Natural killer cell (primary cell): ENCODE measurements around the gene ENGASE. TPM values are rescaled to one million over a fixed set of nuclear protein-coding genes. Genes with fewer than 3 reads are reported as not detected.
A peak's percentile ranks its signal among the peaks of the same experiment; 100 is the strongest.

ENCODE experiments used
- ATAC-seq, 3 donors: fragments of 150-1000 bp in 2 of 3; fragments of 200-7000 bp in 1 of 3; cut with Tn5 transposase; 1 replicate in 1 of 3; 2 replicates in 2 of 3; pipeline ENCODE4 v1.10.0; 2021; ENCODE audit warnings: mild to moderate bottlenecking in 2 of 3, moderate library complexity in 2 of 3
- DNase-seq, 2 donors: peaks; one replicate each; pipeline versions ENCODE4 v3.0.0 to v3.0.0-alpha.2; 2013 to 2021; ENCODE audit warnings: mixed read lengths in 1 of 2
- H3K27ac ChIP-seq: one replicate; pipeline ENCODE4 v1.5.1; 2013; ENCODE audit warnings: mild to moderate bottlenecking, low read length
- H3K27me3 ChIP-seq: one replicate; pipeline ENCODE4 v1.6.1; 2013; ENCODE audit warnings: low read length; ENCODE audit not compliant: control insufficient read depth, insufficient read depth
- H3K36me3 ChIP-seq: one replicate; pipeline ENCODE4 v1.6.1; 2013; ENCODE audit warnings: low read length; ENCODE audit not compliant: control insufficient read depth, insufficient read depth
- H3K4me1 ChIP-seq: one replicate; pipeline ENCODE4 v1.6.1; 2013; ENCODE audit warnings: low read length; ENCODE audit not compliant: control insufficient read depth, insufficient read depth
- H3K4me3 ChIP-seq: one replicate; pipeline ENCODE4 v1.5.1; 2013; ENCODE audit warnings: low read length
- H3K9me3 ChIP-seq: one replicate; pipeline ENCODE4 v1.6.1; 2013; ENCODE audit warnings: low read length; ENCODE audit not compliant: control insufficient read depth, insufficient read depth
- H3K27ac Mint-ChIP-seq, 2 donors: one replicate each; pipeline ENCODE4 v1.8.0; 2022; ENCODE audit warnings: mild to moderate bottlenecking in 2 of 2, mixed read lengths in 2 of 2, moderate library complexity in 1 of 2
- H3K27me3 Mint-ChIP-seq, 2 donors: one replicate each; pipeline ENCODE4 v1.8.0; 2022; ENCODE audit warnings: low read depth in 2 of 2, mixed read lengths in 2 of 2
- H3K36me3 Mint-ChIP-seq: one replicate; pipeline ENCODE4 v1.8.0; 2022; ENCODE audit warnings: mixed read lengths
- H3K4me1 Mint-ChIP-seq, 2 donors: one replicate each; pipeline ENCODE4 v1.8.0; 2022; ENCODE audit warnings: mixed read lengths in 2 of 2
- H3K4me3 Mint-ChIP-seq: one replicate; pipeline ENCODE4 v1.8.0; 2022; ENCODE audit warnings: mild to moderate bottlenecking, moderate library complexity, mixed read lengths
- H3K9me3 Mint-ChIP-seq, 2 donors: one replicate each; pipeline ENCODE4 v1.8.0; 2022; ENCODE audit warnings: mixed read lengths in 2 of 2
- WGBS: methylation state at CpG from one replicate; pipeline ENCODE4 v1.1.7; 2013; ENCODE audit warnings: missing lambda C conversion rate; ENCODE audit not compliant: insufficient coverage; 5-methylcytosine and 5-hydroxymethylcytosine counted together
- intact Hi-C: fragments of 100-400 bp; cut with micrococcal nuclease; formaldehyde crosslinking; loops from one replicate; pipeline ENCODE4 v1.14.2; 2022
- total RNA-seq, 4 donors: library from RNA; stranded (reverse); fragments of 120-200 nt in 1 of 4; gene quantifications; one replicate each; pipeline versions ENCODE4 v1.2.3 to v1.2.4, GENCODE V29; 2013 to 2022
- TF ChIP-seq, protein P1 (sequence below): fragments of 200-600 bp; IDR thresholded peaks from one replicate; pipeline ENCODE4 v1.8.0; 2022; ENCODE audit warnings: antibody characterized with exemption

The ENGASE gene
- total RNA-seq, 3 donors from 2014 or later (not counting 1 experiment from before 2014, with no cell fraction given): 56.0 to 86.4 (median 56.9) TPM

DNA sequence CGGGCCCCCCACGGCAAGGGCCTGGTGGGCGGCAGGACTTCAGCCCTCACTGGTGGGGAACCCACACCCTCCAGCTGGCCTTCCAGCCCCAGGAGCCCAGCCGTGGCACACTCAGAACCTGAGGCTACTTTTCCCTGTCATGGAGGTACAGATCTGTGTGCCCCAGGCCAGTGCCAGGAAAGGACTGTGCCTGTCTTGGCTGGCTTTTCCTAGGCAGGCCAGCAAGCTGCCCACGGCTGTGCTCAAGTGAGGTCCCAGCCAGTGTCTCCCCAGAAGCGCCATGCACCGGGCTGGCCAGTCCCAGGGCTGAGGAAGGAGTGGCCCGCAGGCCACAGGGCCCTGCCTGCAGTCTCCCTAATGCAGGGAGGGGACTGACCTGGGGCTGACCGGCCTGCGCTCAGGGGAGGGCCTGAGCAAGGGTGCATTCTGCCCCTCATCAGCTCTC, 16.6 kb downstream of the ENGASE start:
- WGBS: 89% methylated on average over 10 of the region's 10 CpGs

DNA sequence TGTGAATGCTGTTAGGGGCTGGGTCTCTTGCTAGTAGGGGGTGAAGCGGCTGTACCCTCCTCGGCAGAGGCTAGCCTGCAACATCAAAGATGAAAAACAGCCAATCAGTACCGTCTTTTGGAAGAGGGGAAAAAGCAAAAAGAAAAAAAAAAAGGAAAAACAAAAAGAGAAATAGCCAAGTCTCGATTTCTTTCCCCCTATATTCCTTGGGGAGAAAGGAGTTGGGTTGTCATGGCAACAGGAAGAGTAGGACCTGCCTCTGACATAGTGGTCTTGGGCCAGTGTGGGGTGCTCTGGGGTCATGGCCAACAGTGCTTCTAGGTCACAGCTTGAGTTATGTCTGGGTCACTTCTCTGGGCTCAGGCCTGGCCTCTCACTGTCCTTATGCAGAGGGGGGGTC, 17.9 kb downstream of the ENGASE start:
- Mint-ChIP-seq H3K9me3 (no peaks in the 10 kb centered on the region), H3K4me1 (peaks cover 16 to 26% of the 10 kb centered on the region in 2 donors), H3K27ac (no peak overlapping the region), H3K4me3 (peak overlapping the region; percentile 55), H3K36me3 (no peaks in the 10 kb centered on the region), H3K27me3 (peaks cover under 1 to 8% of the 10 kb centered on the region in 2 donors)
- no peaks in the 10 kb centered on the region for H3K9me3 ChIP-seq
- no peaks in the 10 kb centered on the region for H3K36me3 ChIP-seq
- 86% methylated on average over 1 of the region's 4 CpGs for WGBS
- ATAC-seq (no peak), DNase-seq (no peak)
- TF ChIP-seq, protein P1, sequence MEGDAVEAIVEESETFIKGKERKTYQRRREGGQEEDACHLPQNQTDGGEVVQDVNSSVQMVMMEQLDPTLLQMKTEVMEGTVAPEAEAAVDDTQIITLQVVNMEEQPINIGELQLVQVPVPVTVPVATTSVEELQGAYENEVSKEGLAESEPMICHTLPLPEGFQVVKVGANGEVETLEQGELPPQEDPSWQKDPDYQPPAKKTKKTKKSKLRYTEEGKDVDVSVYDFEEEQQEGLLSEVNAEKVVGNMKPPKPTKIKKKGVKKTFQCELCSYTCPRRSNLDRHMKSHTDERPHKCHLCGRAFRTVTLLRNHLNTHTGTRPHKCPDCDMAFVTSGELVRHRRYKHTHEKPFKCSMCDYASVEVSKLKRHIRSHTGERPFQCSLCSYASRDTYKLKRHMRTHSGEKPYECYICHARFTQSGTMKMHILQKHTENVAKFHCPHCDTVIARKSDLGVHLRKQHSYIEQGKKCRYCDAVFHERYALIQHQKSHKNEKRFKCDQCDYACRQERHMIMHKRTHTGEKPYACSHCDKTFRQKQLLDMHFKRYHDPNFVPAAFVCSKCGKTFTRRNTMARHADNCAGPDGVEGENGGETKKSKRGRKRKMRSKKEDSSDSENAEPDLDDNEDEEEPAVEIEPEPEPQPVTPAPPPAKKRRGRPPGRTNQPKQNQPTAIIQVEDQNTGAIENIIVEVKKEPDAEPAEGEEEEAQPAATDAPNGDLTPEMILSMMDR: no peak
- no peak overlapping the region for H3K4me3 ChIP-seq
- no peak overlapping the region for H3K27ac ChIP-seq
- intact Hi-C loops: no loop called here
- H3K27me3 ChIP-seq: no peaks in the 10 kb centered on the region
- peaks cover 16% of the 10 kb centered on the region for H3K4me1 ChIP-seq

More for the DNA sequence above, 16.6 kb downstream of the ENGASE start:
- H3K9me3 ChIP-seq: no peaks in the 10 kb centered on the region
- peaks cover 16% of the 10 kb centered on the region for H3K4me1 ChIP-seq
- no peak overlapping the region for H3K4me3 Mint-ChIP-seq
- H3K4me3 ChIP-seq: no peak overlapping the region
- no peak for ATAC-seq
- intact Hi-C loops: no loop called here
- H3K27me3 ChIP-seq: no peaks in the 10 kb centered on the region
- DNase-seq: no peak
- H3K36me3 ChIP-seq: peaks cover 4% of the 10 kb centered on the region
- H3K9me3 Mint-ChIP-seq: no peaks in the 10 kb centered on the region
- no peaks in the 10 kb centered on the region for H3K36me3 Mint-ChIP-seq
- TF ChIP-seq, protein P1: no peak
- H3K27ac ChIP-seq: no peak overlapping the region
- peaks cover 16 to 24% of the 10 kb centered on the region in 2 donors for H3K4me1 Mint-ChIP-seq
- H3K27me3 Mint-ChIP-seq: peaks cover 0 to 7% of the 10 kb centered on the region in 2 donors
- H3K27ac Mint-ChIP-seq: no peak overlapping the region

DNA sequence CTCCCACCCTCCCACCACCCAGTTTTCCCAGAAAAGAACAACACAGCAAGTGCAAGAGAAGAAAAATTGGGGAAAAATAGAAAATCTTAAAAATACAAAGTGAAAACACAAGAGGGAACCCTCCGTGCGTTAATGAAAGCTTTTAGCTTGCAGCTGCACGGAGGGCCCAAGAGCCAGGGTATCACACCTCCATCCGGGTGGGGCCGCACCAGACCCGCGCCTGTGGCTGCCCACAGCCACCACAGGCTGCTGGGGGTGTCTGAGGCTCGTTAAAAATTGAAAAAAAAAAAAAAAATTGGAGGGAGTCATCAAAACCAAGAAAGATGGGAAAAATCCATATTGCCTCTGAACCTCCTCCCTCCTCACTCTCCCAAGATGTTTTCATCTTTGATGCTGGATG, 18.6 kb downstream of the ENGASE start:
- Histone ChIP-seq H3K4me1 (peaks cover 16% of the 10 kb centered on the region), H3K36me3 (no peaks in the 10 kb centered on the region), H3K27ac (no peak overlapping the region), H3K4me3 (no peak overlapping the region), H3K27me3 (peaks cover 6% of the 10 kb centered on the region), H3K9me3 (no peaks in the 10 kb centered on the region)
- intact Hi-C loops: no loop called here
- WGBS: 27% methylated on average over 8 of the region's 8 CpGs
- peaks cover 8 to 15% of the 10 kb centered on the region in 2 donors for H3K27me3 Mint-ChIP-seq
- peak overlapping the region; percentile 78 for H3K4me3 Mint-ChIP-seq
- peak overlapping the region; percentile 58 to 73 for H3K27ac Mint-ChIP-seq
- TF ChIP-seq, protein P1: no peak
- H3K9me3 Mint-ChIP-seq: no peaks in the 10 kb centered on the region
- H3K4me1 Mint-ChIP-seq: peaks cover 16 to 33% of the 10 kb centered on the region in 2 donors
- DNase-seq (peak in 1 of 2 donors; percentile 25), ATAC-seq (peak in 2 of 3 donors; percentile 11 to 61)
- H3K36me3 Mint-ChIP-seq: no peaks in the 10 kb centered on the region

DNA sequence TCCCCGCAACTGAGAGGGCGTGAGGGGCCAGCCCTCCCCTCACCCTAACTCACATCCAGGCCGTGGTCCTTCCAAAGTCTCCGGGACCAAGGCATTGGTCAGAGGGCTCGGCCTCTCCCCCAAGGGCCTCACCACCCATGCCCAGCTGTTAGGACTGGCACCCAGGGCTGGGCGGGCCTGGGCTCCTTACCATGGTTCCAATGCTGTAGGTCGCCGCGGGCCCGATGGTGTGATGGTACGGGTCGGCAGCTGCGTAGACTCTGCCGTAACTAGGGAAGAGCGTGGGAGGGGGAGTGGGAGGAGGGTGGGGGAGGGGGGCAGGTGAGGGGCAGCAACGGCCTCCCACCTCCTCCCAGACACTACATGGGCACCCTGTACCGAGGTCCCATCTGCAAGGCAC, 19.6 kb downstream of the ENGASE start:
- H3K36me3 ChIP-seq: no peaks in the 10 kb centered on the region
- Mint-ChIP-seq H3K27ac (no peak overlapping the region), H3K4me3 (no peak overlapping the region), H3K36me3 (no peaks in the 10 kb centered on the region), H3K27me3 (peaks cover 10 to 15% of the 10 kb centered on the region in 2 donors), H3K9me3 (no peaks in the 10 kb centered on the region), H3K4me1 (peaks cover 16 to 34% of the 10 kb centered on the region in 2 donors)
- H3K27ac ChIP-seq: no peak overlapping the region
- DNase-seq (no peak), ATAC-seq (no peak)
- H3K4me1 ChIP-seq: peaks cover 16% of the 10 kb centered on the region
- intact Hi-C loops: no loop called here
- peaks cover 6% of the 10 kb centered on the region for H3K27me3 ChIP-seq
- H3K4me3 ChIP-seq: no peak overlapping the region
- no peaks in the 10 kb centered on the region for H3K9me3 ChIP-seq
- TF ChIP-seq, protein P1: no peak
- 78% methylated on average over 6 of the region's 17 CpGs for WGBS
